Tibial artery (tissue), 4 donors: Measurements from ENCODE around the gene CPED1.
"Not testable (repeated sequence)": the region's sequence is repeated elsewhere in the genome, so short reads cannot be mapped to it uniquely, and the experiment has no call there.

Experiments
- DNase-seq, 2 donors: peaks; one replicate each; pipeline ENCODE4 v3.0.0-alpha.2; 2019
- H3K27ac ChIP-seq, 2 donors: fragments of 200-600 bp; sonication (generic) in 1 of 2; 1 replicate in 1 of 2; 2 replicates in 1 of 2; pipeline ENCODE4 v1.5.1; 2018 to 2019; ENCODE audit warnings: mild to moderate bottlenecking in 1 of 2
- H3K27me3 ChIP-seq, 2 donors: fragments of 200-600 bp; sonication (generic) in 1 of 2; one replicate each; pipeline versions ENCODE4 v1.5.1 to v1.6.0; 2016 to 2019
- H3K36me3 ChIP-seq, 3 donors: fragments of 200-600 bp; sonication (generic) in 2 of 3; one replicate each; pipeline ENCODE4 v1.5.1; 2016 to 2019; ENCODE audit warnings: mild to moderate bottlenecking in 2 of 3
- H3K4me1 ChIP-seq, 4 donors: fragments of 200-600 bp; sonication (generic) in 2 of 4; 1 replicate in 3 of 4; 2 replicates in 1 of 4; pipeline ENCODE4 v1.5.1; 2016 to 2019
- H3K4me3 ChIP-seq, 2 donors: fragments of 200-600 bp; sonication (generic) in 1 of 2; 1 replicate in 1 of 2; 2 replicates in 1 of 2; pipeline ENCODE4 v1.5.1; 2018 to 2019; ENCODE audit warnings: mild to moderate bottlenecking in 2 of 2
- H3K9me3 ChIP-seq, 3 donors: fragments of 200-600 bp; sonication (generic) in 1 of 3; one replicate each; pipeline ENCODE4 v1.5.1; 2016 to 2019
- intact Hi-C: fragments of 100-400 bp; cut with DNase I; formaldehyde crosslinking; loops from one replicate; pipeline ENCODE4 v1.15.0; 2023; ENCODE audit warnings: low total_unique reads
- TF ChIP-seq, protein P1 (sequence below), 2 experiments: fragments of 200-600 bp in 1 of 2; fragments of 450-650 bp in 1 of 2; IDR thresholded peaks; one replicate each; pipeline ENCODE4 v1.5.1; 2017 to 2019; ENCODE audit warnings: antibody characterized with exemption in 2 of 2, mild to moderate bottlenecking in 1 of 2, moderate library complexity in 1 of 2

Gene CPED1

DNA sequence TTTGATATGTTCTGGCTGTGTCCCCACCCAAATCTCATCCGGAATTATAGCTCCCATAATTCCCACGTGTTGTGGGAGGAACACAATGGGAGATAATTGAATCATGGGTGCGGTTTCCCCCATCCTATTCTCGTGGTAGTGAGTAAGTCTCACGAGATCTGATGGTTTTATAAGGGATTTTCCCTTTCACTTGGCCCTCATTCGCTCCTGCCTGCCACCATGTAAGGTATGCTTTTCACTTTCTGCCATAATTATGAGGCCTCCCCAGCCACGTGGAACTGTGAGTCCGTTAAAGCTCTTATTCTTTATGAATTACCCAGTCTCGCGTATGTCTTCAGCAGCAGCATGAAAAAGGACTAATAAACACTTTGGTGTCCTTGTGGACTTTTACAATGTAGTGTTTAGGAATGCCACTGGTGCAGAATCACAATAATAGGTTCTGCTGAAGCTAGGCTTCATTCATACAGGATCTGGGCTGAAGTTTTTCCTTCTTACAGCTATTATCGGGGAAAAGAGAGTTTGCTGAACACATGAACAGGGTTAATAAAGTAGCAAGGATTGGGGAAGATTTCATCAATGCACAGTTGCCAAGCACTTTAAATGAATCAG lies 74.3 kb downstream of the CPED1 start:
- Histone ChIP-seq H3K9me3 (no peaks in the 10 kb centered on the region), H3K27ac (peak overlapping the region; percentile 45 to 67), H3K27me3 (no peaks in the 10 kb centered on the region), H3K36me3 (peaks cover 0 to 4% (median 3%) of the 10 kb centered on the region in 3 donors), H3K4me1 (peaks cover 0 to 45% (median 3%) of the 10 kb centered on the region in 4 donors), H3K4me3 (no peak overlapping the region)
- intact Hi-C loops: no loop called here
- TF ChIP-seq, protein P1, sequence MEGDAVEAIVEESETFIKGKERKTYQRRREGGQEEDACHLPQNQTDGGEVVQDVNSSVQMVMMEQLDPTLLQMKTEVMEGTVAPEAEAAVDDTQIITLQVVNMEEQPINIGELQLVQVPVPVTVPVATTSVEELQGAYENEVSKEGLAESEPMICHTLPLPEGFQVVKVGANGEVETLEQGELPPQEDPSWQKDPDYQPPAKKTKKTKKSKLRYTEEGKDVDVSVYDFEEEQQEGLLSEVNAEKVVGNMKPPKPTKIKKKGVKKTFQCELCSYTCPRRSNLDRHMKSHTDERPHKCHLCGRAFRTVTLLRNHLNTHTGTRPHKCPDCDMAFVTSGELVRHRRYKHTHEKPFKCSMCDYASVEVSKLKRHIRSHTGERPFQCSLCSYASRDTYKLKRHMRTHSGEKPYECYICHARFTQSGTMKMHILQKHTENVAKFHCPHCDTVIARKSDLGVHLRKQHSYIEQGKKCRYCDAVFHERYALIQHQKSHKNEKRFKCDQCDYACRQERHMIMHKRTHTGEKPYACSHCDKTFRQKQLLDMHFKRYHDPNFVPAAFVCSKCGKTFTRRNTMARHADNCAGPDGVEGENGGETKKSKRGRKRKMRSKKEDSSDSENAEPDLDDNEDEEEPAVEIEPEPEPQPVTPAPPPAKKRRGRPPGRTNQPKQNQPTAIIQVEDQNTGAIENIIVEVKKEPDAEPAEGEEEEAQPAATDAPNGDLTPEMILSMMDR (IDR thresholded peaks at IDR 0.05): no peak
- no peak for DNase-seq

DNA sequence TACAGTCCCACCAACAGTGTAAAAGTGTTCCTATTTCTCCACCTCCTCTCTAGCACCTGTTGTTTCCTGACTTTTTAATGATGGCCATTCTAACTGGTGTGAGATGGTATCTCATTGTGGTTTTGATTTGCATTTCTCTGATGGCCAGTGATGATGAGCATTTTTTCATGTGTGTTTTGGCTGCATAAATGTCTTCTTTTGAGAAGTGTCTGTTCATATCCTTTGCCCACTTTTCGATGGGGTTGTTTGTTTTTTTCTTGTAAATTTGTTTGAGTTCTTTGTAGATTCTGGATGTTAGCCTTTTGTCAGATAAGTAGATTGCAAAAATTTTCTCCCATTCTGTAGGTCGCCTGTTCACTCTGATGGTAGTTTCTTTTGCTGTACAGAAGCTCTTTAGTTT lies 79.2 kb downstream of the CPED1 start:
- H3K4me3 ChIP-seq, H3K36me3 ChIP-seq, intact Hi-C loops, H3K9me3 ChIP-seq, DNase-seq, H3K27me3 ChIP-seq: not testable (repeated sequence)
- Histone ChIP-seq H3K4me1 (peaks cover 0 to 67% (median 7%) of the 10 kb centered on the region in 4 donors), H3K27ac (peak overlapping the region in 1 of 2 donors; percentile 22)

DNA sequence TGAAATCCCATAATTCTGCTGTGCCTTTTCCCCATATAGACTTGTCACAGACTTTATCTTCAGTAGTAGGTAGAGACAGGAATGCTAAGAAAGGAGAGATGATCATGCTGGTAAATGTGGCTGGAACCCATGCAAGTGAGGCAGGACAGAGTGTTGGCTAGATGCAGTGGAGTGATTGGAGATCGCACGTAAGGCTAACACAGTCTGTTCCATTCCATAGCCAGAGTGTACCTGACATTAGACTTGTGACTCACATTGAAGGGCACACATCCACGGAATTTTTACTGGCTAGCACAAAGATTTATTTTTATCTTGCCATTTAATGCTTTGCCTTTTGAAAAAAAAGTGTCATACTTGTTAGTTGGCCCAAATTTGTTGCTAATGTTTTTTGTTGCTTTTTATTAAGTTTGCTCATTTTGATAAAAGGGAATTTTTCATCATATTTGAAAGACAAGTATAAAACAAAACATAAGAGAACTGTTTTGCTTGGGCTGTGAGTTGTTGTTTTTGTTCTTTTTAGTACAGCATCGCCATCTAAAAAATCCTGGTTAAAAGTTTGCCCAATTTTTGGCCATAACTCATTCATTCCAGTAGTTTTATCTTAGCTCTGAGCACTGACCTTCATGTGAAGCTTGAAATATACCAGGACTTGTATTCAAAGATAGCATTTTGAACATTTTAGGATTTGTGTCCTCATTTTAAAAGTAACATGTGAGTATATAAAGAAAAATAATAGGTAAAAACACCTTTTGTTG lies 81.0 kb downstream of the CPED1 start:
- H3K27ac ChIP-seq: peak overlapping the region; percentile 75 to 77
- TF ChIP-seq, protein P1 (IDR thresholded peaks at IDR 0.05): no peak
- H3K4me3 ChIP-seq: peak overlapping the region; percentile 3 to 22
- H3K9me3 ChIP-seq: no peaks in the 10 kb centered on the region
- no peaks in the 10 kb centered on the region for H3K27me3 ChIP-seq
- no peaks in the 10 kb centered on the region for H3K36me3 ChIP-seq
- peak; percentile 54 to 73 for DNase-seq
- peaks cover 0 to 68% (median 15%) of the 10 kb centered on the region in 4 donors for H3K4me1 ChIP-seq
- intact Hi-C loops: no loop called here

DNA sequence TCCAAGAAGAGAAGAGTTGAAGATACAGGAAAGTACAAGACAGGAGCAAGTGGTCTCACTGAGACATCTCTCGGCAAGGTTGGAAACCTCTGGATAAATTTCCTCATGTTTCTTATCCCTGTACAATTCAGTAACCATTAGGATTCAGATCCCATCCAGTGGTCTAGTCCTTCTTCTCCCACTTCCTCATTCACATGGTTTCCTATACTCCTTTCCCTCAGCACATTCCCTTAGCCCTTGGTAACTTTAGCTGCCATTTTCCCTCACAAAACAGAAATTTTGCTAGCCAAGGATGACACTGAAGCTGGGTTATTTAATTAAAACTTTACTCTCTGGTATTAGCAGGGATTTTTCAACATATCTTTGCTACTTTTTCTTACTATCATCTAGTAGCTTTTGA lies 82.6 kb downstream of the CPED1 start:
- intact Hi-C loops: no loop called here
- TF ChIP-seq, protein P1 (IDR thresholded peaks at IDR 0.05): no peak
- Histone ChIP-seq H3K4me1 (peaks cover 0 to 66% (median 16%) of the 10 kb centered on the region in 4 donors), H3K4me3 (no peak overlapping the region), H3K36me3 (no peaks in the 10 kb centered on the region), H3K27me3 (no peaks in the 10 kb centered on the region), H3K27ac (peak overlapping the region; percentile 75 to 77), H3K9me3 (no peaks in the 10 kb centered on the region)
- no peak for DNase-seq

DNA sequence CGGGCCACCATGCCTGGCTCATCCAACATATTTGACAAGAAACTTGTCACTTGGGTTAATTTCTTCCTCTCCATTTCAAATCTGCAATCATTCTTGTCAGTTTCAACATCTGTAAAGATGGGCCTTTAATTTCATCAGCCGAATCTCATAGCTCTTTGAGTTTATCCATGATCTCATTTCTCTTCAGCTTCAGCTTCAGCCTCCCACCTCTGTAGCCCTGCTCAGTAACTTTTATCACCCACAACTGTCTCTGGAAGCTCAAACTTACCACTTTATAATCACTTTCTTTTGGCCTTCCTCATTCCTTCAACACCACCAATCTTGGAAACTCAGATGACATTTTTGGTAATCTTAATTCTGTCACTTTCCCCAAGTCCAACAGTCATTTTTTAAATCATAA lies 83.2 kb downstream of the CPED1 start:
- no peak for DNase-seq
- H3K4me3 ChIP-seq: no peak overlapping the region
- peak overlapping the region; percentile 75 to 77 for H3K27ac ChIP-seq
- no peaks in the 10 kb centered on the region for H3K36me3 ChIP-seq
- no peaks in the 10 kb centered on the region for H3K27me3 ChIP-seq
- intact Hi-C loops: no loop called here
- peaks cover 0 to 71% (median 21%) of the 10 kb centered on the region in 4 donors for H3K4me1 ChIP-seq
- H3K9me3 ChIP-seq: no peaks in the 10 kb centered on the region
- TF ChIP-seq, protein P1 (IDR thresholded peaks at IDR 0.05): no peak

DNA sequence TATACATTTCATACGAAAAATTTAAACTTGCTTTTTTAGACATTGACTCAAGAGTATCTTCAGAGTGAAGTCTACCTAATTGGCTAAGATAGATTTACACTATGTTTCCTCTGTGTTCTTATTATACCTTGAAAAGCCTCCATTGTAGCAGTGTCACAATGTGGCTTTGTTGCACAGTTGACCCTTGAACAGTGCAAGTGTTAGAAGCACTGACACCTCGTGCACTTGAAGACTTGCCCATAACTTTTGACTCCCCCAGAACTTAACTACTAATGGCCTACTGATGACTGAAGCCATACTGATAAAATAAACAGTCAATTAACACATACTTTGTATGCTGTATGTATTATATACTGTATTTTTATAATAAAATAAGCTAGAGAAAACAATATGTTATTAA lies 84.3 kb downstream of the CPED1 start:
- no peak for DNase-seq
- Histone ChIP-seq H3K27me3 (no peaks in the 10 kb centered on the region), H3K27ac (peak overlapping the region; percentile 75 to 77), H3K4me1 (peaks cover 0 to 82% (median 26%) of the 10 kb centered on the region in 4 donors), H3K9me3 (no peaks in the 10 kb centered on the region), H3K36me3 (no peaks in the 10 kb centered on the region), H3K4me3 (no peak overlapping the region)
- TF ChIP-seq, protein P1 (IDR thresholded peaks at IDR 0.05): no peak
- intact Hi-C loops: no loop called here
